ENCODE results near the gene ANKRD33.
"Not testable (repeated sequence)": the region's sequence is repeated elsewhere in the genome, so short reads cannot be mapped to it uniquely, and the experiment has no call there.

ANKRD33 gene

GRCh38 chr12:51874000-51874399 is 13.9 kb upstream of the ANKRD33 start:
- no peak for FAIRE-seq

GRCh38 chr12:51874486-51874885 is 13.4 kb upstream of the ANKRD33 start:
- no peak for FAIRE-seq
- no peak for DNase-seq (ENCODE audit: insufficient read length, low spot score)

More at GRCh38 chr12:51874000-51874399, 13.9 kb upstream of the ANKRD33 start:
- no peak for DNase-seq (ENCODE audit: insufficient read length, low spot score)
- TF ChIP-seq SPI1 (IDR thresholded peaks at IDR 0.05; ENCODE audit: low read depth, low read length) (no peak), PAX5 (IDR thresholded peaks at IDR 0.05; ENCODE audit: insufficient read depth, low read length, severe bottlenecking) (no peak), POLR2AphosphoS5 (IDR thresholded peaks at IDR 0.05; ENCODE audit: low read depth, low read length) (no peak), POLR2A (IDR thresholded peaks at IDR 0.05; ENCODE audit: low read depth, low read length) (no peak), POU2F2 (IDR thresholded peaks at IDR 0.05; ENCODE audit: low read depth, low read length) (no peak), TAF1 (IDR thresholded peaks at IDR 0.05; ENCODE audit: low read depth, low read length) (no peak)

GRCh38 chr12:51879102-51879501 is 8.8 kb upstream of the ANKRD33 start:
- no peak for TF ChIP-seq POU2F2 (IDR thresholded peaks at IDR 0.05; ENCODE audit: low read depth, low read length)
- TF ChIP-seq TAF1 (IDR thresholded peaks at IDR 0.05; ENCODE audit: low read depth, low read length), result no peak
- TF ChIP-seq SPI1 (IDR thresholded peaks at IDR 0.05; ENCODE audit: low read depth, low read length), result no peak
- TF ChIP-seq POLR2AphosphoS5 (IDR thresholded peaks at IDR 0.05; ENCODE audit: low read depth, low read length), result no peak
- no peak for TF ChIP-seq POLR2A (IDR thresholded peaks at IDR 0.05; ENCODE audit: low read depth, low read length)
- no peak for TF ChIP-seq PAX5 (IDR thresholded peaks at IDR 0.05; ENCODE audit: insufficient read depth, low read length, severe bottlenecking)
- DNase-seq (ENCODE audit: insufficient read length, low spot score), result no peak
- FAIRE-seq, result no peak

More at GRCh38 chr12:51874486-51874885, 13.4 kb upstream of the ANKRD33 start:
- TF ChIP-seq TAF1 (IDR thresholded peaks at IDR 0.05; ENCODE audit: low read depth, low read length), result no peak
- no peak for TF ChIP-seq PAX5 (IDR thresholded peaks at IDR 0.05; ENCODE audit: insufficient read depth, low read length, severe bottlenecking)

GRCh38 chr12:51883295-51883694 is 4.6 kb upstream of the ANKRD33 start:
- TF ChIP-seq POLR2A (IDR thresholded peaks at IDR 0.05; ENCODE audit: low read depth, low read length) (no peak), PAX5 (IDR thresholded peaks at IDR 0.05; ENCODE audit: insufficient read depth, low read length, severe bottlenecking) (no peak), POU2F2 (IDR thresholded peaks at IDR 0.05; ENCODE audit: low read depth, low read length) (no peak), SPI1 (IDR thresholded peaks at IDR 0.05; ENCODE audit: low read depth, low read length) (no peak), TAF1 (IDR thresholded peaks at IDR 0.05; ENCODE audit: low read depth, low read length) (no peak), POLR2AphosphoS5 (IDR thresholded peaks at IDR 0.05; ENCODE audit: low read depth, low read length) (no peak)
- DNase-seq (ENCODE audit: insufficient read length, low spot score) (no peak), FAIRE-seq (no peak)

GRCh38 chr12:51883998-51884675 is 3.8 kb upstream of the ANKRD33 start:
- FAIRE-seq (no peak), DNase-seq (ENCODE audit: insufficient read length, low spot score) (no peak)
- no peak for TF ChIP-seq POU2F2 (IDR thresholded peaks at IDR 0.05; ENCODE audit: low read depth, low read length)

DNA sequence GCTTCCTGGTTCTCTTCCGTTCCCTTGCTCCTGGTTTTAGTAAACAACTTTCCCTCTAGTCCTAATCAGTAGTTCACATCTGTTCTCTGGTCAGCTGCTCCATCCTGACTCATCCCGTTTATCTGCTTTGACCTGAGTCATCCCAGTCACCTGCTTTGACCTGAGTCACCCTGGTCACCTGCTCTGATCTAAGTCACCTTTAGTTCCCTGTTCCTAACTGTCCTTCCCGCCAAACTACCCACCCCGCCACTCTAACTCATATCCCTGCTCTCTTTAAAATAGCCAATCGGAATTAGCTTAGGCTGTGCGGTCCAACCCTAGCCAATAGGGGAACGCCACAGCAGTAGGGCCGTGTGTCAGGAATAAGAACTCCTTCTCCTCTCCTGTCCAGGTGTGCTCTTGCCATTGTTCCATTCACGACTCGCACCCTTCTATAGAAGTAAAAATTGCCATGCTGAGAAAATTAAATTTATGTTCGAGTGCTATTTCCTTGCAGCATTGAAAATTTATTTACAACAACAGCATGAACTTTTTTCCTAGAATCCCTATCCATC is 3.1 kb upstream of the ANKRD33 start:
- no peak for TF ChIP-seq POLR2A (IDR thresholded peaks at IDR 0.05; ENCODE audit: low read depth, low read length)
- TF ChIP-seq TAF1 (IDR thresholded peaks at IDR 0.05; ENCODE audit: low read depth, low read length), result no peak
- TF ChIP-seq PAX5 (IDR thresholded peaks at IDR 0.05; ENCODE audit: insufficient read depth, low read length, severe bottlenecking), result no peak
- no peak for TF ChIP-seq SPI1 (IDR thresholded peaks at IDR 0.05; ENCODE audit: low read depth, low read length)
- TF ChIP-seq POU2F2 (IDR thresholded peaks at IDR 0.05; ENCODE audit: low read depth, low read length), result no peak
- no peak for TF ChIP-seq POLR2AphosphoS5 (IDR thresholded peaks at IDR 0.05; ENCODE audit: low read depth, low read length)
- DNase-seq (ENCODE audit: insufficient read length, low spot score) (no peak), FAIRE-seq (no peak)

GRCh38 chr12:51885294-51886020 is 2.4 kb upstream of the ANKRD33 start:
- not testable (repeated sequence) for FAIRE-seq; DNase-seq (ENCODE audit: insufficient read length, low spot score)

DNA sequence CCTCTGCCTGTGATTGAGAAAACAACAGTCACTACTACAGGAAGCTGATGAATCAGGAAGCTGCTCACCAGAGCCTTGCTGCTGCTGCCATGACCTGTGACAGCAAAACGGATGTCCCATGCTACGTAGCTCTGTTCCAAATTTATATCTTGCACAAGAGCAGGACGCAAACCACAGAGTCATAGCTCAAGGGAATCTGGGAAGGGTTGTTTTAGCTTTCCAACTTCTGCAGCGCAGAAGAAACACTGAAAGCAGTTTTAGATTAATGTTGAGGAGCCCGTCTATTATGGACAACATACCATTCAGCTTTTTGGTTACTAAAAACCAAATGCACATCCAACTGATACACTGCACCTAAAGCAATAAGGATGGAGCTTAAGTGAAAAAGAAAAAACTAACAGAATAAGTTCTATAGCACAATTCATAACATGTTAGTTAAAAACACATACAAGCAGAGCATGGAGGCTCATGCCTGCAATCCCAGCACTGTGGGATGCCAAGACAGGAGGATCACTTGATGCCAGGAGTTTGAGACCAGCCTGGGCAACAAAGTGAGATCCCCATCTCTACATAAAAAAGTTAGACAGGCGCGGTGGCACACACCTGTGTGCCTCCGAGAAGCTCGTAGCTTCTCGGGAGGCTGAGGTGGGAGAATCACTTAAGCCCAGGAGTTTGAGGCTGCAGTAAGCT is 1.7 kb upstream of the ANKRD33 start:
- TF ChIP-seq POU2F2 (IDR thresholded peaks at IDR 0.05; ENCODE audit: low read depth, low read length) (no peak), POLR2AphosphoS5 (IDR thresholded peaks at IDR 0.05; ENCODE audit: low read depth, low read length) (no peak), SPI1 (IDR thresholded peaks at IDR 0.05; ENCODE audit: low read depth, low read length) (no peak), TAF1 (IDR thresholded peaks at IDR 0.05; ENCODE audit: low read depth, low read length) (no peak), PAX5 (IDR thresholded peaks at IDR 0.05; ENCODE audit: insufficient read depth, low read length, severe bottlenecking) (no peak), POLR2A (IDR thresholded peaks at IDR 0.05; ENCODE audit: low read depth, low read length) (no peak)
- FAIRE-seq (peak; percentile 83), DNase-seq (ENCODE audit: insufficient read length, low spot score) (no peak)

DNA sequence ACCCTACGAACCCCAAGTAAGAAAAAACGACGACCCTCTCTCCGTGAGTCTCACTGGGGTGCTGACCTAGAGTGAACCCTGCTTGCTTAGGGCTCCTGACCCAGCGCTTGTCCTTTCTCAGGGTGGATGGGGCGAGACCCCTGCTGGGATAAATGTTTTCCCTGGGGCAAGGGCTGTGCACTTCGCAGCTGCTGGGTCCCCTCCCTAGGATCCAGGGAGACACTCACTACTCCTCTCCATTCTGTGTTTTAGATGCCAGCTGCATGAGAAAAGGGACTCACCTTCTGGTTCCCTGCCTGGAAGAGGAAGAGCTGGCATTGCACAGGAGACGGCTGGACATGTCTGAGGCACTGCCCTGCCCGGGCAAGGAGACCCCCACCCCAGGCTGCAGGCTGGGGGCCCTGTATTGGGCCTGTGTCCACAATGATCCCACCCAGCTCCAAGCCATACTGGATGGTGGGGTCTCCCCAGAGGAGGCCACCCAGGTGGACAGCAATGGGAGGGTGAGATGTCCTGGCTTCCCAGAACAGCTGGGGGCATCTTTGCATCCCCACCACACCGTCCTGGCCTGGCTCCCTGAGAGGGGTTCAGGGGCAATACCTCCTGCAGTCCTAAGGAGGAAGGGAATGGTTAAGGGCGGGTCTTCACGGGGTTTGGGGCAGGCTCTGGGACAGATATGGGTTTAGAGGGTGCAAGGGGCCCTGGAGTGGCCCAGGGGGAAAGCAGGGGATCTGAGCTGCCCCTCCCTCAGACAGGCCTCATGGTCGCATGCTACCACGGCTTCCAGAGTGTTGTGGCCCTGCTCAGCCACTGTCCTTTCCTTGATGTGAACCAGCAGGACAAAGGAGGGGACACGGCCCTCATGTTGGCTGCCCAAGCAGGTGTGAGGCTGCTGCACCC is 663 bp downstream of the ANKRD33 start:
- TF ChIP-seq POU2F2 (IDR thresholded peaks at IDR 0.05; ENCODE audit: low read depth, low read length) (no peak), POLR2A (IDR thresholded peaks at IDR 0.05; ENCODE audit: low read depth, low read length) (no peak), SPI1 (IDR thresholded peaks at IDR 0.05; ENCODE audit: low read depth, low read length) (no peak), POLR2AphosphoS5 (IDR thresholded peaks at IDR 0.05; ENCODE audit: low read depth, low read length) (no peak), PAX5 (IDR thresholded peaks at IDR 0.05; ENCODE audit: insufficient read depth, low read length, severe bottlenecking) (no peak), TAF1 (IDR thresholded peaks at IDR 0.05; ENCODE audit: low read depth, low read length) (no peak)
- DNase-seq (ENCODE audit: insufficient read length, low spot score) (no peak), FAIRE-seq (no peak)

All from GM12891 (cell line).